Duodenal mucosa (tissue), 2 donors: Measurements from ENCODE around the gene UNCX.
"Not testable (repeated sequence)": the region's sequence is repeated elsewhere in the genome, so short reads cannot be mapped to it uniquely, and the experiment has no call there.

Experiments
- H3K27ac ChIP-seq: one replicate; pipeline ENCODE4 v1.7.0; 2013; ENCODE audit warnings: low read depth, low read length
- H3K27me3 ChIP-seq, 2 donors: one replicate each; pipeline ENCODE4 v1.7.0; 2013; ENCODE audit warnings: low read length in 2 of 2, control low read depth in 1 of 2; ENCODE audit not compliant: insufficient read depth in 2 of 2, control insufficient read depth in 1 of 2
- H3K36me3 ChIP-seq, 2 donors: one replicate each; pipeline ENCODE4 v1.7.0; 2013; ENCODE audit warnings: low read length in 2 of 2, control low read depth in 1 of 2; ENCODE audit not compliant: insufficient read depth in 2 of 2, control insufficient read depth in 1 of 2
- H3K4me1 ChIP-seq, 2 donors: one replicate each; pipeline ENCODE4 v1.7.0; 2013; ENCODE audit warnings: low read length in 2 of 2, control low read depth in 1 of 2; ENCODE audit not compliant: insufficient read depth in 2 of 2, control insufficient read depth in 1 of 2
- H3K4me3 ChIP-seq, 2 donors: one replicate each; pipeline ENCODE4 v1.7.0; 2013; ENCODE audit warnings: low read length in 2 of 2, low read depth in 1 of 2
- H3K9ac ChIP-seq, 2 donors: one replicate each; pipeline ENCODE4 v1.7.0; 2013; ENCODE audit warnings: low read length in 2 of 2, low read depth in 1 of 2
- H3K9me3 ChIP-seq, 2 donors: one replicate each; pipeline ENCODE4 v1.7.0; 2013; ENCODE audit warnings: low read length in 2 of 2, control low read depth in 1 of 2; ENCODE audit not compliant: control insufficient read depth in 1 of 2

UNCX gene

GRCh38 chr7:1279041-1279440 lies 46.4 kb downstream of the UNCX start:
- H3K27ac ChIP-seq = no peak overlapping the region
- no peaks in the 10 kb centered on the region for H3K9me3 ChIP-seq
- no peak overlapping the region for H3K4me3 ChIP-seq
- no peaks in the 10 kb centered on the region for H3K36me3 ChIP-seq
- no peak overlapping the region for H3K9ac ChIP-seq
- H3K4me1 ChIP-seq = no peaks in the 10 kb centered on the region
- H3K27me3 ChIP-seq = no peaks in the 10 kb centered on the region

DNA sequence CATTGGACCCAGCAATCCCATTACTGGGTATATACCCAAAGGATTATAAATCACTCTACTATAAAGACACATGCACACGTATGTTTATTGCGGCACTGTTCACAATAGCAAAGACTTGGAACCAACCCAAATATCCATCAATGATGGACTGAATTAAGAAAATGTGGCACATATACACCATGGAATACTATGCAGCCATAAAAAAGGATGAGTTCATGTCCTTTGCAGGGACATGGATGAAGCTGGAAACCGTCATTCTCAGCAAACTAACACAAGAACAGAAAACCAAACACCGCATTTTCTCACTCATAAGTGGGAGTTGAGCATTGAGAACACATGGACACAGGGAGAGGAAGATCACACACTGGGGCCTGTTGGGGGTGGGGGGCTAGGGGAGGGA lies 47.2 kb downstream of the UNCX start:
- H3K27me3 ChIP-seq, H3K4me1 ChIP-seq: not testable (repeated sequence)

DNA sequence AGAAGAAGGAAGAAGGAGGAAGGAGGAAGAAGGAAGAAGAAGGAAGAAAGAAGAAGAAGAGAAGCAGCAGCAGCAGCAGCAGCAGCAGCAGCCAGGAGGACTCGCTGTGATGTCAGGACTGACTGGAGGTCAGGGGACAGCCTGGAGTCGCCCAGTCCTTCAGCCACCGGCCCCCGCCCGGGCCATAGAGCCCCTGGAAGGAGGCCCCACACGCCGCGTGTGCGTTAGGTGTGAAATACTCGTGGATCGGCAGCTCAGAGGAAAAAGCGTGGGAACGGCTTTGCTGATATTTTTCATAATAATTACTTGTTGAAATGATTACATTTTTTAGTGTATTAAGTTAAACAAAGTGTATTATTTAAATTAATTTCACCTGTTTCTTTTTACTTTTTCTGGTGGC lies 48.4 kb downstream of the UNCX start:
- Histone ChIP-seq H3K36me3 (no peaks in the 10 kb centered on the region), H3K4me1 (no peaks in the 10 kb centered on the region), H3K9ac (no peak overlapping the region), H3K27ac (no peak overlapping the region), H3K27me3 (no peaks in the 10 kb centered on the region), H3K9me3 (no peaks in the 10 kb centered on the region), H3K4me3 (no peak overlapping the region)

More for the DNA sequence above, 47.2 kb downstream of the UNCX start:
- not testable (repeated sequence) for H3K27ac ChIP-seq, H3K9ac ChIP-seq, H3K4me3 ChIP-seq, H3K36me3 ChIP-seq, H3K9me3 ChIP-seq

DNA sequence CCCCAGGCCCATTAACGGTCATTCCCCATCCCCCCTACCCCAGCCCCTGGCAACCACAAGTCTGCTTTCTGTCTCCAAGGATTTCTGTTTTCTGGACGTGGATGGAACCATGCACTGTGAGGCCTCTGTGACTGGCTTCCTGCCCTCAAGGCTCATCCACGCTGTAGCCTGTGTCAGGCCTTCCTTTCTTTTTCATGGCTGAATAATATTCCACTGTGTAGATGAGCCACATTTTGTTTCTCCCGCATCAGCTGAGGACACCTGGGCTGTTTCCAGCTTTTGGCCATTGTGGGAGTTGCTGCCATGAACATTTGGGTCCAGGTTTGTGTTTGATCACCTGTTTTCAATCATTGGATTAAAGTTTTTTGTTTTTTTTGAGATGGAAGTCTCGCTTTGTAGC lies 50.0 kb downstream of the UNCX start:
- H3K27me3 ChIP-seq = peaks cover 0 to 1% of the 10 kb centered on the region in 2 donors

DNA sequence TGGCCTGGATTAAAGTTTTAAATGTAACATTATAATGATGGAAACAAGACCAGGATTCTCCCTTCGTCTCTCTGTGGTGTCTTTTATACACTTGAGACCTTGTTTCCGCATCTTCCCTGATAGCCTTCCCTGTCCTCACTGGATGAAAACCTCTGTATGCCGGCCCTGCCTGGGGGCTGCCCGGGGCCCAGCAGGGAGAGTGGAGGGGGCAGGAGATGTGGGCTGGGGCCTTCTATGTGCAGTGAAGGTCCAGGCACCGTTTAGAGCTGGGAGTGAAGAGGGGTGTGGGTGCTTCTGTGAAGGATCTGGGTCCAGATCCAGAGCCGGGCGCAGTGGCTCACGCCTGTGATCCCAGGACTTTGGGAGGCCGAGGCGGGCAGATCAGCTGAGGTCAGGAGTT lies 50.7 kb downstream of the UNCX start:
- Histone ChIP-seq H3K9me3 (no peaks in the 10 kb centered on the region), H3K27me3 (peaks cover 0 to 6% of the 10 kb centered on the region in 2 donors), H3K4me1 (no peaks in the 10 kb centered on the region), H3K9ac (no peak overlapping the region), H3K36me3 (no peaks in the 10 kb centered on the region), H3K27ac (no peak overlapping the region), H3K4me3 (no peak overlapping the region)

More for the DNA sequence above, 50.0 kb downstream of the UNCX start:
- H3K9ac ChIP-seq = no peak overlapping the region
- no peak overlapping the region for H3K4me3 ChIP-seq
- no peaks in the 10 kb centered on the region for H3K4me1 ChIP-seq
- H3K27ac ChIP-seq = no peak overlapping the region
- no peaks in the 10 kb centered on the region for H3K9me3 ChIP-seq
- no peaks in the 10 kb centered on the region for H3K36me3 ChIP-seq

- Histone ChIP-seq H3K27ac (no peak overlapping the region), H3K9me3 (no peaks in the 10 kb centered on the region), H3K36me3 (no peaks in the 10 kb centered on the region), H3K27me3 (peaks cover 6 to 7% of the 10 kb centered on the region in 2 donors), H3K4me3 (no peak overlapping the region), H3K9ac (no peak overlapping the region), H3K4me1 (no peaks in the 10 kb centered on the region)
Observed at GRCh38 chr7:1283941-1284742, 51.5 kb downstream of the UNCX start.

DNA sequence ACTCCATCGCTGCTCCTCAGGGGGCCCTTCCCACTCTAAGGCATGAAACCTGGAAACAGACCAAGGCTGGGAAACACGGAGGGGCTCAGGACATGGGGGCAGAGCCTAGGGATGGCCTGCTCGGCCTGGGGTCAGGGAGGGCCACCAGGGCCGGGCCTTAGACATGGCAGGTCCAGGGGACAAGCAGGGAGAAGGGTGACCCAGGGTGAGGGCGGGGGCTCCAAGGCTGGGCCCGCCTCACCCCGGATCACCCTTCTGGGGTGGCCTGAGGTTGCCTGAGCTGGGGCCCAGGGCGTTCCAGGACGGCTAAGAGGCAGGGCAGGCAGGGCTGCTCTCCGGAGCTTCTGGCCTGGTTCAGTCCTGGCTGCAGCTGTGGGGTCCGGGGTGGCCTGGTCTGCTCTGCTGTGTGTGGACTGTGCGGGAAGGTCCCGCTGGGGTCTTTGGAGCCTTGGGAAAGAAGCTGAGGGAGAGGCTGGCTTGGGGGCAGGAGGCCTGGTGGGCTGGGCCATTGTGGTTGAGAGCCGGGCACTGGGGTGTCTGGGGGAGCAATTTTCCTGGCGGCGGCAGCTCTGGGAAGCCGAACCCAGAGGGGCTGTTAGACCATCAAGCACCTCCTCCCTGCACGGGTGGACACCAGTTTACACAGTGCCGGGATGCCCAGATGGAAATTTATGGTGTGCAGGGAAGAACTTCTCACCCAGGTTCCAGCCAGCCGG lies 52.2 kb downstream of the UNCX start:
- Histone ChIP-seq H3K9ac (no peak overlapping the region), H3K9me3 (no peaks in the 10 kb centered on the region), H3K27me3 (peaks cover 10% of the 10 kb centered on the region in 2 donors), H3K4me1 (no peaks in the 10 kb centered on the region), H3K36me3 (no peaks in the 10 kb centered on the region), H3K27ac (no peak overlapping the region), H3K4me3 (no peak overlapping the region)

DNA sequence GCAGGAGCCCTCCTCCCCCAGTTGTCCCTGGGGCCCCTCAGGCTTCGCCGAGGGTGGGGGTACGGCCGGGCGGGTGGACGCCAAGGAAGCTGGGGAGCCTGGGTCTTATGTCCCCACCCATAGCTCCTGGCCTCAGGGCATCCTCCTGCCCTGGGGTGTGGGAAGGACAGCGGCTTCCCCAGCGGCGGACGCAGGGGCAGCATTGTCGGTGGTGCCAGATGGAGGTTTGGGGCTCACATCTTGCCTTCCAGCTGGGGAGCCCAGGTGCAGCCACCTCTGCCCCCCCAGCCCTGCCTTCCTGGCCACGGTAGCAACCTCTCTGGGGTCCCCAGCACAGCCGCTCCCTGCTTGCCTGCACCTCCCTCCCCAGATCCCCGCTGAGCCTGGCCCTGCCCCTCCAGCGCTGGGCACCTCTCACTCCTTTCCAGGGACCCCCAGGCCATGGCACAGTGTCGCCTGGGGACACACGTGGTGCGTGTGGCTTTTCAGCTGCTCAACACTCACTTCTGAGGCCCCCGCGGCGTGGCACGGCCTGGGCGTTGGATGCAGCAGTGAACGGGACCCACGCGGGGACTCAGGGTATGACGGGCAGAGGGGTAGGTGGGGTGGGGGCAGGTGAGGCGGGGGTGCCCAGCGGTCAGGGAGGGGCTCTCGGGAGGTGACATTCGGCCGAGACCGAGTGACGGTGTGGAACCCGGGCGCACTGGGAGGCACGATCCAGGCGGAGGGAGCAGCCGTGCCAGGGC lies 53.1 kb downstream of the UNCX start:
- Histone ChIP-seq H3K9ac (no peak overlapping the region), H3K36me3 (no peaks in the 10 kb centered on the region), H3K4me1 (peaks cover 0 to 4% of the 10 kb centered on the region in 2 donors), H3K9me3 (no peaks in the 10 kb centered on the region), H3K4me3 (no peak overlapping the region), H3K27me3 (peaks cover 18% of the 10 kb centered on the region in 2 donors), H3K27ac (no peak overlapping the region)
